GM03348 (cell line): Measurements from ENCODE around the gene CTNND2.
"Not testable (repeated sequence)": the region's sequence is repeated elsewhere in the genome, so short reads cannot be mapped to it uniquely, and the experiment has no call there.

Source experiments
- DNase-seq: peaks from one replicate; pipeline ENCODE4 v3.0.0; 2012; ENCODE audit warnings: low spot score

CTNND2 gene

GRCh38 chr5:11873587-11873986, 30.7 kb downstream of the CTNND2 start:
- DNase-seq = no peak

- no peak for DNase-seq
Measured at GRCh38 chr5:11869203-11869602, 35.0 kb downstream of the CTNND2 start.

GRCh38 chr5:11863911-11864310, 40.3 kb downstream of the CTNND2 start:
- no peak for DNase-seq

GRCh38 chr5:11857391-11857790, 46.9 kb downstream of the CTNND2 start:
- DNase-seq = no peak

GRCh38 chr5:11854936-11855335, 49.3 kb downstream of the CTNND2 start:
- DNase-seq = no peak

- no peak for DNase-seq
Measured at GRCh38 chr5:11853796-11854195, 50.5 kb downstream of the CTNND2 start.

GRCh38 chr5:11853140-11853539, 51.1 kb downstream of the CTNND2 start:
- no peak for DNase-seq

GRCh38 chr5:11852717-11853087, 51.5 kb downstream of the CTNND2 start:
- DNase-seq = no peak

GRCh38 chr5:11851965-11852716, 52.1 kb downstream of the CTNND2 start:
- no peak for DNase-seq

GRCh38 chr5:11851416-11851815, 52.8 kb downstream of the CTNND2 start:
- no peak for DNase-seq

GRCh38 chr5:11828566-11828965, 75.7 kb downstream of the CTNND2 start:
- DNase-seq = not testable (repeated sequence)

GRCh38 chr5:11822598-11822997, 81.6 kb downstream of the CTNND2 start:
- DNase-seq = no peak

- DNase-seq = no peak
Measured at GRCh38 chr5:11815916-11816315, 88.3 kb downstream of the CTNND2 start.

GRCh38 chr5:11815481-11815880, 88.8 kb downstream of the CTNND2 start:
- DNase-seq = no peak

- DNase-seq = no peak
Measured at GRCh38 chr5:11814373-11814772, 89.9 kb downstream of the CTNND2 start.

- DNase-seq = no peak
Measured at GRCh38 chr5:11809407-11809806, 94.8 kb downstream of the CTNND2 start.

GRCh38 chr5:11803436-11803835, 100.8 kb downstream of the CTNND2 start:
- no peak for DNase-seq

GRCh38 chr5:11801061-11801460, 103.2 kb downstream of the CTNND2 start:
- no peak for DNase-seq

- DNase-seq = no peak
Measured at GRCh38 chr5:11797132-11797531, 107.1 kb downstream of the CTNND2 start.

- DNase-seq = no peak
Measured at GRCh38 chr5:11793396-11793795, 110.8 kb downstream of the CTNND2 start.

GRCh38 chr5:11792621-11793020, 111.6 kb downstream of the CTNND2 start:
- DNase-seq = no peak

- DNase-seq = no peak
Measured at GRCh38 chr5:11791792-11792191, 112.5 kb downstream of the CTNND2 start.

- no peak for DNase-seq
Measured at GRCh38 chr5:11790201-11790600, 114.0 kb downstream of the CTNND2 start.

- no peak for DNase-seq
Measured at GRCh38 chr5:11785771-11786352, 118.4 kb downstream of the CTNND2 start.
